Omental fat pad (tissue), 4 donors: Measurements from ENCODE around the gene PAQR8. TPM values are rescaled to one million over a fixed set of nuclear protein-coding genes. Genes with fewer than 3 reads are reported as not detected.

Experiments
- ATAC-seq: fragments of 150-250 bp; one replicate; pipeline ENCODE4 v1.9.1; 2016; ENCODE audit warnings: mild to moderate bottlenecking, moderate library complexity; ENCODE audit not compliant: low FRiP score
- DNase-seq: peaks from one replicate; pipeline ENCODE4 v3.0.0-alpha.2; 2019; ENCODE audit warnings: low spot score
- total RNA-seq, 4 donors: library from RNA; depleted of rRNA; stranded (reverse); fragments of >200 nt; gene quantifications; one replicate each; pipeline ENCODE4 v1.1.0, GENCODE V29; 2016
- TF ChIP-seq, protein P1 (sequence below), 3 donors: fragments of 450-650 bp; IDR thresholded peaks; one replicate each; pipeline ENCODE4 v1.5.1; 2016 to 2017; ENCODE audit warnings: antibody characterized with exemption in 3 of 3, mild to moderate bottlenecking in 3 of 3, moderate library complexity in 2 of 3

The PAQR8 gene
- total RNA-seq, 4 donors from 2014 or later = 1.5 to 7.9 (median 3.6) TPM

- ATAC-seq (no peak), DNase-seq (no peak)
- TF ChIP-seq, protein P1, sequence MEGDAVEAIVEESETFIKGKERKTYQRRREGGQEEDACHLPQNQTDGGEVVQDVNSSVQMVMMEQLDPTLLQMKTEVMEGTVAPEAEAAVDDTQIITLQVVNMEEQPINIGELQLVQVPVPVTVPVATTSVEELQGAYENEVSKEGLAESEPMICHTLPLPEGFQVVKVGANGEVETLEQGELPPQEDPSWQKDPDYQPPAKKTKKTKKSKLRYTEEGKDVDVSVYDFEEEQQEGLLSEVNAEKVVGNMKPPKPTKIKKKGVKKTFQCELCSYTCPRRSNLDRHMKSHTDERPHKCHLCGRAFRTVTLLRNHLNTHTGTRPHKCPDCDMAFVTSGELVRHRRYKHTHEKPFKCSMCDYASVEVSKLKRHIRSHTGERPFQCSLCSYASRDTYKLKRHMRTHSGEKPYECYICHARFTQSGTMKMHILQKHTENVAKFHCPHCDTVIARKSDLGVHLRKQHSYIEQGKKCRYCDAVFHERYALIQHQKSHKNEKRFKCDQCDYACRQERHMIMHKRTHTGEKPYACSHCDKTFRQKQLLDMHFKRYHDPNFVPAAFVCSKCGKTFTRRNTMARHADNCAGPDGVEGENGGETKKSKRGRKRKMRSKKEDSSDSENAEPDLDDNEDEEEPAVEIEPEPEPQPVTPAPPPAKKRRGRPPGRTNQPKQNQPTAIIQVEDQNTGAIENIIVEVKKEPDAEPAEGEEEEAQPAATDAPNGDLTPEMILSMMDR (IDR thresholded peaks at IDR 0.05) = no peak
Measured at GRCh38 chr6:52394251-52394666, 32.3 kb downstream of the PAQR8 start.

- ATAC-seq (no peak), DNase-seq (no peak)
- TF ChIP-seq, protein P1 (IDR thresholded peaks at IDR 0.05) = no peak
Measured at GRCh38 chr6:52395969-52396368, 34.0 kb downstream of the PAQR8 start.

DNA sequence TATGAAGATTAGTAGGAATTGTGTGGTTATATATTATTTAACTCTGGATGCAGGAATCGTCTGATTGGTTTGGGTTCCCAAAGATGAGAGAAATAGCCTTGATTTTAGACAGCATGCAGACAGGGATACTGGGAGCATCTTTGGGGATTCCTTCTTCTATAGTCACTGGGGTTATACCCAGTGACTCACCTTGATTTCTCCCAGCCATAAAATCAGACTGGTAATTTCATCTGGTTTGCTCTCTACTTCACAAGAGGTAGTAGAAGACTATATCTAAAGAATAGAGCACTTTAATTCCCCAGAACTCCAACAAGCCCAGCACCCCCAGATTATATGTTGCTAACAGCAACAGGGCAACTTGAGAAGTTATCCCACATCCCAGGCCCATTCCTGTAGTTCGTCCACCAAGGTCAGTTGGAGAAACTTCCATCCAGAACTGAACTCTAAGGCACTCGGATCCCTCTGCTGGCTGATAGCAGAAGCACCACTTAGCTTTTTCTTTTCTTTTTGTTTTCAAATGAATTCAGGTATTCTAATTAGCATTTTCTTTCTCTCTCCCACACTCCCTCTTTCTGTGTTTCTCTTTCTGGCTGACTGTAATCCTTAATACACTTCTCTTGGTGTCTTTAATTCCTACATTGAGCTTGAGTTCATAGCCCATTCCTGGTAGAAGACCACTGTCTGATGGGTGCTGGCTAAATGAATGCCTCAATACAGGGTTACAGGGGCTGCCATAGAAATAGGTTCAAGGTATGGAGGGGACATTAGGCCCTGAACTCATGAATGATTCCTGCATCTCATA lies 37.8 kb downstream of the PAQR8 start:
- DNase-seq (no peak), ATAC-seq (no peak)
- TF ChIP-seq, protein P1 (IDR thresholded peaks at IDR 0.05) = peak in 1 of 3 donors; percentile 22

- TF ChIP-seq, protein P1 (IDR thresholded peaks at IDR 0.05) = no peak
- no peak for ATAC-seq
- no peak for DNase-seq
Measured at GRCh38 chr6:52400313-52401041, 38.5 kb downstream of the PAQR8 start.

DNA sequence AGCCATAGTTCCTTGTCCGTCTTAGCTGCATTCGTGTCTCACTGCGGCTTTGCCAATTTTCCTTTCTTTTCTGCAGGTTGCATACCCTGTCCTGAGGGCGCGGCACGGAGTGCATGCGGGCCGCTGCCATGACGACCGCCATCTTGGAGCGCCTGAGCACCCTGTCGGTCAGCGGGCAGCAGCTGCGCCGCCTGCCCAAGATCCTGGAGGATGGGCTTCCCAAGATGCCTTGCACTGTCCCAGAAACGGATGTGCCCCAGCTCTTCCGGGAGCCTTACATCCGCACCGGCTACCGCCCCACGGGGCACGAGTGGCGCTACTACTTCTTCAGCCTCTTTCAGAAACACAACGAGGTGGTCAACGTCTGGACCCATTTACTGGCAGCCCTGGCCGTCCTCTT lies 41.1 kb downstream of the PAQR8 start:
- DNase-seq (no peak), ATAC-seq (no peak)
- TF ChIP-seq, protein P1 (IDR thresholded peaks at IDR 0.05) = no peak

DNA sequence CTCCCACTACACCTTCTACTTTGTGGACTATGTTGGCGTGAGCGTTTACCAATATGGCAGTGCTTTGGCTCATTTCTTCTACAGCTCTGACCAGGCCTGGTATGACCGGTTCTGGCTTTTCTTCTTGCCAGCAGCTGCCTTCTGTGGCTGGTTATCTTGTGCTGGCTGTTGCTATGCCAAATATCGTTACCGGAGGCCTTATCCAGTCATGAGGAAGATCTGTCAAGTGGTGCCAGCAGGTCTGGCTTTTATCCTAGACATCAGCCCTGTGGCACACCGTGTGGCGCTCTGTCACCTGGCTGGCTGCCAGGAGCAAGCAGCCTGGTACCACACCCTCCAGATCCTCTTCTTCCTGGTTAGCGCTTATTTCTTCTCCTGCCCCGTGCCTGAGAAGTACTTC lies 41.7 kb downstream of the PAQR8 start:
- ATAC-seq = no peak

More for the DNA sequence above, 41.7 kb downstream of the PAQR8 start:
- DNase-seq = no peak
- TF ChIP-seq, protein P1 (IDR thresholded peaks at IDR 0.05) = no peak
